GM19193 (cell line): ENCODE measurements around the gene NOXO1.

Experiments
- POLR2A ChIP-seq: IDR thresholded peaks from 4 replicates; pipeline ENCODE4 v1.6.1; 2011; ENCODE audit not compliant: insufficient read depth, insufficient read length; ENCODE audit errors: extremely low read depth

The NOXO1 gene

GRCh38 chr16:1991948-1992703 lies 10.9 kb upstream of the NOXO1 start:
- TF ChIP-seq POLR2A: peak; percentile 64

GRCh38 chr16:1991588-1991947 lies 10.3 kb upstream of the NOXO1 start:
- TF ChIP-seq POLR2A: no peak

- TF ChIP-seq POLR2A: peak; percentile 21
Measured at GRCh38 chr16:1991135-1991551, 9.9 kb upstream of the NOXO1 start.

DNA sequence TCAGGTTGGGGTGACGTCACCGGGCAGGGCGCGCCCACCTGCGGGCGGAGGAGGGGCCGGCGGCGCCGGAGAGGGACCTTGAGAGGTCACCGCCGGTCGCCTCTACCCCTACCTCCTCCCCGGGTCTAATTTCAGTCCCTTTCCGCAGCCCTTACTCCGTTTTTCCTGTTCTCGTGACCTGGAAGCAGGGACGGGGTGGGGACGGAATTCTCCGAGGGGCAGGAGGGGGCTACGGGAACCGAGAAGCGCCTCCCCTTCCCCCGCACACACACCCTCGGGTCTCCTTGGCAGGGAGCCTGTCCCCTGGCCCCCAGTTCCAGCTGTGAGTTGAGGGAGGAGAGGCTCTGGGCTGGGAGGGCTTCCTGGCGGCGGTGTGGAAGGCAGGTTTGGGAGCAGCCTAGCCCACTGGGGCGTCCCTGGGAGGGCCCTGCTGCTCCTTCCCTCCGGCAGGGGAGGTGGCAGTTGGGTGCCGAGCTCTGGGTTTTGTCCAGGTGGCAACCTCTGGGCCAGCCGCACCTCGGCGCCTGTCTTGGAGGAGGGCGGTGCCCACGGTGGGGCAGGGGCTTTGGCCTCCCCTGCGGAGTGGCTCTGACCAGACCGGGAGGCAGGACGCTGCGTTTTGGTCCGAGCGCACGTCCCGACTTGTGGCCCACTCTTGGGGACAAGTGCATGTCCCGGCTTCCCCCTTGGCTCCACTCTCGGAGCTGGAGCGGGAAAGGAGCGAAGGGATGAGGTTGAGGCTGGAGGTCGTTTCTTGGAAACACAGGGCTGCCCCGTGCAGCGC lies 9.3 kb upstream of the NOXO1 start:
- no peak for TF ChIP-seq POLR2A

DNA sequence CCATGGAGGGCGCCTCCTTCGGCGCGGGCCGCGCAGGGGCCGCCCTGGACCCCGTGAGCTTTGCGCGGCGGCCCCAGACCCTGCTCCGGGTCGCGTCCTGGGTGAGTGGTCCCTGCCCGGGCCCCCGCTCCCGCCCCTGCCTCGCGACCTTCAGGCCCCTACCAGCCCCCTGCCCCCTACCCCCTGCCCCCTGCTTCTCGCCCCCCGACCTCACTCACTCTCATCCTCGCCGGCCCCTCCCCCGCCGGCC lies 8.8 kb upstream of the NOXO1 start:
- TF ChIP-seq POLR2A: no peak

DNA sequence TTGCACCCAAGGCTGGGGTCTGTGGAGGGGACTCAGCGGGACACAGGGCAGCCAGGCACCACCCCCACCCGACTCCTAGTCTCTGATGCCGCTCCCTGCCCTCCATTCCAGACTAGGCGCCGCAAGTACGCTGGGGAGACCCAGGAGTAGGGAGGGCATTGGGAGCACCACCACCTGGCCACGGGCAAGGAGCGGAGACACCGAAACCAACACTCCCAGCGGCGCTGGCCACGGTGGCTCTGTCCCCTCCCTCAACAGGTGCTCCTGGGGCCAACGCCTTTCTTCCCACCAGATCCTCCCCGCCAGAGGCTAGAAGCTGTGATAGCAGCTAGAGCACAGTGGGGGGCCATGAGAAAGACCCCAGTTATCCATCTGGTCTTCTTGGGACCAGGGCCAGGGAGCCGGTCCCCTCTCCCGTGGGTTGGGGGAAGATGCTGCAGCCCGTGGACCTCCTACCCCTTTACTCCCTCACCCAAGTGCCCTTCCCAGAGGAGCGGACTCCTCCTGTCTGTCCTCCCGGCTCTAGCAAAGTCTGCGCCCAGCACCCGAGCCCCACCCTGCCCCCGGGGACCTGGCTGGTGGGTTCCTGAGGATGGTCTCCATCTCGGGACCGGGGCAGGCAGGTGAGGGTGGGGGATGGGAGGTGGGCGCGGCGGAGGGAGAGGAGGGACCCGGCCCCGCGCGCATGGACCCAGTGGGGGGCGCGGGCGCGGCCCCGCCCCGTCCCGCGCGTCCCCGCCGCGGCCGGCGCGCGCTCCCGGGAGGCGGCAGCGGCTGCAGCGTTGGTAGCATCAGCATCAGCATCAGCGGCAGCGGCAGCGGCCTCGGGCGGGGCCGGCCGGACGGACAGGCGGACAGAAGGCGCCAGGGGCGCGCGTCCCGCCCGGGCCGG lies 8.2 kb upstream of the NOXO1 start, which contains the start of gene SYNGR3:
TSS of gene SYNGR3 (plus strand) at position 762 of the 892 bp plus-strand sequence. CDS start 133 bp downstream, outside the sequence.
- TF ChIP-seq POLR2A: no peak

DNA sequence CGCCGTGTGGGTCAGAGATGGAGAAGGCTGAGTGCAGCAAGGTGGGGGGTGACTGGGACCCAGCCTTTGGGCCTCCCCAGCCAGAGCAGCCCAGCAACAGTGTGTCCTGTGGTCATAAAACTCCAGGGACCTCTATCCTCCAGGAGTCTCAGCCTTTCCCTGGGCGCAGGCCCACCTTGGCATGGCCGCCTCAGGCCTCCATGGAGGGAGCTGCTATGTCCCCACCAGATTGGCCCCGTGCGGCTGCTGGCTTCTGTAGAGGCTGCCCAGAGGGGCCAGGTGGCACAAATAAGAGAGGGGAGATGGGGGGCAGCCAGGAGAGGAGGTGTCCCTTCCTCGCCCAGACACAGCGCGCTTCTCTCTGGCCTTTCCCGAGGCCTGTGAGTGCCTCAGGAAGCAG lies 5.9 kb upstream of the NOXO1 start:
- TF ChIP-seq POLR2A: no peak

GRCh38 chr16:1985466-1986150 lies 4.3 kb upstream of the NOXO1 start:
- no peak for TF ChIP-seq POLR2A

DNA sequence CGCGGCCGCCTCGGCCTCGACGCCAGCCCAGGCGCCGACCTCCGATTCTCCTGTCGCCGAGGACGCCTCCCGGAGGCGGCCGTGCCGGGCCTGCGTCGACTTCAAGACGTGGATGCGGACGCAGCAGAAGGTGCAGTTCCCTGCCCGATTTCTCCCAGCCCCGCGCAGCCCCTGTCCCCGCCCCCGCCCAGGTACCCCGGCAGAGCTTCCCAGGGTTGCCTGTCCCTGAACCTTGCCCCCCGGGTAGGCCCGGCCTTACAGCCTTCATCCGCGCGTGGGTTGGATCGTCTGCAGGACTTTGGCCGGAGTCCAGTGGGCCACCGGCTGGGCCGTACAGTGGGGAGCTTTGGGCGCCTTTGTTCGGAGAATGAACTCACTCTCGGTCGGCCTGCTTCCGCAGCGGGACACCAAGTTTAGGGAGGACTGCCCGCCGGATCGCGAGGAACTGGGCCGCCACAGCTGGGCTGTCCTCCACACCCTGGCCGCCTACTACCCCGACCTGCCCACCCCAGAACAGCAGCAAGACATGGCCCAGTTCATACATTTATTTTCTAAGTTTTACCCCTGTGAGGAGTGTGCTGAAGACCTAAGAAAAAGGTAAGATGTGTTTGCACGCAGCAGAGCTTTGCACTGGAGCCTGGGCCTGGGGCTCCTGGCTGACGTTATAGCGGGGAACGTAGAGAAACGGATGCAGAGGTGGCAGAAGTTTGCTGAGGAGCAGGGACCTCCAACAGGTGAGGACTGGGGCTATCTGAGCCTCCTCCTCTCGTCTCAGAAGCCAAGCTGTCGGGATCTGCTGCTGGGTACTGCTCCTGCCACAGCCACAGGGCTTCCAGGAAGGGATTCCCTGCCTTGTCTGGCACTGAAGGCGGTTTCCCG lies 3.3 kb upstream of the NOXO1 start:
- no peak for TF ChIP-seq POLR2A

- TF ChIP-seq POLR2A: peak; percentile 93
Measured at GRCh38 chr16:1983544-1984346, 2.5 kb upstream of the NOXO1 start, which contains the start of gene GFER. GFER (plus strand) TSS chr16:1984193; CDS start chr16:1984219, 26 bp downstream.

DNA sequence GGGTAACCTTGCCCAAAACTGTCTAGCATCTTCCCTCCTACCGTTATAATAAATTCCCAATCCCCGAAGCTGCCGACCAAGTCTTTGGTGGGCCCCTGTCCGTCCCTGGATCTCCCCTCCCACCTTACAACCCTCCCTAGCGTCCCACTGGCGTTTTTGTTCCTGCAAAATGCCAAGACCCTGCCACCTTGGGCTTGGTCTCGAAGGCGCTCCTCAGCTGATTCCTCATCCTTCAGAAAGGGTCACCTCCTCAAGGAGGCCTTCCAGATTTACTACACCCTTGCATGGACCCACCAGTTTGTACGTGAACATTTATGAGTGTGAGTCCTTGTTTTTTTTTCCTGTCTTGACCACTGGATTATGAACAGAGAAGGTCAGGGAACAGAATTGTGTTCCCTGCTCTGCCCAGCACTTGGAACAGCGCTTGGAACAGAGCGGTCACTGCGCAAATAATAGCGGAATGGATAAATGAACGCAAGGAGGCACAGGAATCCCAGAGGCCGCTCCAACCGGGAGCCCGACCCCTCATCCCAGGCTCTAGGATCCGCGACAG lies 1.8 kb upstream of the NOXO1 start:
- no peak for TF ChIP-seq POLR2A

- no peak for TF ChIP-seq POLR2A
Measured at GRCh38 chr16:1982013-1982433, 754 bp upstream of the NOXO1 start.

DNA sequence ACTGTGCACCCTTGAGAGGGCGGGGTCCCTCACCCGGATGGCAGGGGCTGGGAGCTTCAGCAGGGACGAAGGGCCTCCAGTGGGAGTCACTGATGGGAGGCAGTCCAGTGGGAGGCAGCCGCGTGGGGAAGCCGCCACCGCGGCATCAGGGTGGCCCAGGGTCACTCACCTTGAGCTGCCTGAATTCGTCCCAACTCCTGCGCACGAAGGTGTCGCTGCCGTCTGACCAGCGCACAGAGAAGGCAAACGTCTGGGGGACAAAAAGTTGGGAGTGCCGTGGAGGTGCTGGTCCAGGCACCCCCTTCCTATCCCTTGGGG lies 540 bp downstream of the NOXO1 start:
- no peak for TF ChIP-seq POLR2A

DNA sequence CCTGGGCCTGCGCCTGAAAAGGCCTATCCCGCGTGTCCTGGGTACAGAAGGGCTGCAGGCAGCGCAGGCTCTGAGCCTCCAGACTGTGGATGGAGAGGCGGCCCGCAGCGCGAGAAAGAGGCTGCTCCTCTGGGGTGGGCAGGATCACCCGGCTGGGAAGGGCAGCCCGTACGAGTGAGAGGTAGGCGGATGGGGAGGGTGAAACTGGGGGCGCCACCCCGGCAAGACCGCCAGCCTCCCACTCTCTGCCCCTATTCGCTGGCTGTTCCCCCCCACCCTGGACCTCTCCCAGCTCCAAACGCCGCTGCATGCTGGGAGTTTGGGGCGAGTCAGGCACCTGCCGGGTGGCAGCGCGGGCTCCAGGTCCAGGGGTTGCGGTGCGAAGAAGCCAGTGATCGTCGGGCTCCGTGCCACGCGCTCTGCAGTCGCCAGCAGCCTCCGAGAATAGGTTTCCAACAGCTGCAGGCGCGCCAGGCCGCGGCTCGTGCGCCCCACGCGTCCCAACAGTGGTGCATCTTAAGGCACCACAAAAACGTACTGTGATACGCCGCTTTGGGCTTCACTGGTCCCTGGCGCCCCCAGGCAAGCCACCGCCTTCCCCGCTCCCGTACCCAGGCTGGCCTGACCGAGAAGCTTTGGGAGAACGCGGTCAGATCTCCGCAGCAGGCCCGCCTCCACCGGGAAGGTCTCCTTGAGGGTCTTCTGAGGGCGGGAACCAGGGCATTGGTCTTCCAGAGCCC lies 1.1 kb downstream of the NOXO1 start:
- TF ChIP-seq POLR2A: no peak
